Hematopoietic multipotent progenitor cell treated with erythropoietin and hydrocortisone succinate and interleukin-3 and kit ligand, for 17 days (in vitro differentiated cells): ENCODE data around the gene KHSRP.
"Not testable (repeated sequence)": the region's sequence is repeated elsewhere in the genome, so short reads cannot be mapped to it uniquely, and the experiment has no call there.

Source experiments
- DNase-seq: peaks from one replicate; pipeline ENCODE4 v3.0.0-alpha.2; 2015; ENCODE audit warnings: low spot score

Gene KHSRP

GRCh38 chr19:6451583-6452222 is 27.1 kb upstream of the KHSRP start:
- DNase-seq = no peak

DNA sequence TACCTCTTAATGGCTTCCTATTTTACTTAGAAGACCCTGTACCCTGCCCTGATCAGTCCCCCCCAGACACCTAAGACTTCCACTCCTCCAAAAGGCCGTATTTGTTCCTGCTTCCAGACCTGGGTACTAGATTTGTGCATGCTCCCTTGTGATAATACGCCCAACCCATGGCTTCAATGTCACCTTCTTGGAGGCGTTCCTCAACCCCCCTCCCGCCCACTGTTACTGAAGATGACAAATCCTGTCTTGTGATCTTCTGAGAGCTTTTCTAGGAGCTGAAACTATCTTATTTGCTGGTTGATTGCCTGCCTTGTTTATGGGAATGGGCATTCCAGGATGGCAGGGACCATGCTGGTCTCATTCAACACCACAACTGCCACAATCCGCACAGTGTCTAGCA is 25.6 kb upstream of the KHSRP start:
- DNase-seq = no peak

DNA sequence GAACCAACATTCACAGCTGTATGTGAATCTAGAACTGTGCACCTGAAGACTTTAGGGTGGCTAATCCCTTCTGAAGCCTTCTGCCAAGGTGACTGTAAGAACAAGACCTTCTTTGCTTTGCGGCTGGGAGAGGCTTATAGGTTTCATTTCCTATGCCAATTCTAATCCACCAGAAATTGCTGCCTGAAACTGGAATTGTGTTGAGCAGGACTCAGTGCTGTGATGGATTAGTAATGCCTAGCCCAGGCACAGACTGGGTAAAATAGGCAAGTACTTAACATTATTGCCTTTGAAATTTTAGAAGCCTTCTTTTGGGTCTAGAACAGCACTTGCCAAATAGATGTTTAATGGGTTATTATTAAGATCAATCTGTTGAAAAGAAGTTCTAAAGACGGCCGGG is 23.4 kb upstream of the KHSRP start:
- no peak for DNase-seq

DNA sequence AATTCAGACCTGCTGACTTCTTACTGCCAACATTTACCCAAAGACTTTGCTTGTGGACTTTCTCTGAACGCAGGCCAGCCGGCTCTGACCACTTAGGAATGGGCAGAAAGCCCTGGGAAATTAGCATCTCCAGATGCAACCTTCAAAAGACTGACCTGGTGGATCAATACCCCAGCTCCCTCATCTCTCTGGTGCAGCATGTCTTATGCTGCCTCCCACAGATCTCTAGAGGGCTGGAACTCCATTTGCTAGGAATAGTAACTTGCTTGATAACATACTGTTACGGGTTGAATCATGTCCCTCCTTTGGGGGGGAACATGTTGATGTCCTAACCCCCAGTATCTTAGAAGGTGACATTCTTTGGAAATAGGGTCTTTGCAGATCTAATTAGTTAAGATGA is 21.8 kb upstream of the KHSRP start:
- no peak for DNase-seq

- DNase-seq = no peak
Measured at GRCh38 chr19:6443986-6444385, 19.4 kb upstream of the KHSRP start.

DNA sequence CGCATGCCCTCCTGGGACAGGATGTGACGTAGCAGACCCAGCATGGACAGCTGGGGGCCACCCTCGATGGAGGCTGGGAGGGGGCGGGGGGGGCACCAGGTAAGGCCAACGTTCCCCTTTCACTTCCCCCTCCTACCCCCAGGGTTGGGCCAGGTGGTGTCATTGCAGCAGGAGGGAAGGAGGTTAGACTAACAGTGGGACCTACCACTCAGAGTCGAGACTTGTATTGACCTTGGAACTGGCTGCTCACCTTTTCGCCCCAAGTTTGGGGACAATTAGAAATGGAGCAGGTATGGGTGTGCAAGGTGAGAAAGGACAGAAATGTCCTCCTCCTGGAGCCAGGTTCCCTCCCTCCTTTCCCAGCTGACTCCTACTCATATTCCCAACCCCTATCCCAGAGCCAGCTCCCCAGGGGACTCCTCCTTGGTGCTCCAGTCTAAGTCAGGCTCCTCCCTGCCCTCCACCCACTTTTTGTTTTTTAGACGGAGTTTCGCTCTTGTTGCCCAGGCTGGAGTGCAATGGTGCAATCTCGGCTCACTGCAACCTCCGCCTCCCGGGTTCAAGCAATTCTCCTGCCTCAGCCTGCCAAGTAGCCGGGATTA is 17.6 kb upstream of the KHSRP start:
- DNase-seq = no peak

DNA sequence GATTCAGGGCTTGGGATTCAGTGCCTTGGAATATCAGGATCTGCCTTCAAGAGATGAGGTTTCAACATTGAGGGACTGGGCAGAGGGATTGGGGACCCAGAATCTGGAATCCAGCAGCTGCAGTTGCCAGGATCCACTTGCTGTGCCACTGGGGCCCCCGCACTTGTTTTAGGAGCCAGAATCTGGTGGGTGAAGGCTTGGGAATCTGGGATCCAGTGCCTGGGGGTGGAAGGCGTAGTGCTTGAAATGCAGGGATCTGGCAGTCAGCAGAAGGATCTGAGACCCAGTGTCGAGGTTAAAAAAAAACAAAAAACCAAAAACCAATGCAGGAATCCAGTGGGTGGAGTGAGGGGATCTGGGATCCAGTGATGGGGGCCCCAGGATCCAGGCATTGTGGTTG is 16.3 kb upstream of the KHSRP start:
- no peak for DNase-seq

DNA sequence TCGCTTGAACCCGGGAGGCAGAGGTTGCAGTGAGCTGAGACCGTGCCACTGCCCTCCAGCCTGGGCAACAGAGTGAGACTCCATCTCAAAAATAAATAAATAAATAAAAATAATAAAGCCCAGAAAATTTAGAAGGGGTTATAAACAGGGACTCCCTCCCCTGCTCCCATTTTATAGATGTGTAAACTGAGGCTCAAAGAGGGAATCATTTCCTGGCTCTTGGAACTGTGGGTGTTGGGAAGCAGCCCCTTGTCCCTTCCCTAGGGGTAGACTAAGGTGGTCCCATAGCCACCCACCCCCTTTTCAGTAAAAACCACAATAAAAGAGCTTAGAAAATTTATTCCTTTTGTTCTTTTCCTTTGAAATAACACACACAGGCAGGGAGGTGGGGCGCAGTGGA is 15.1 kb upstream of the KHSRP start:
- no peak for DNase-seq

GRCh38 chr19:6433663-6434062 is 9.1 kb upstream of the KHSRP start, which contains the start of gene SLC25A41:
Gene SLC25A41 (minus strand): TSS chr19:6433763. CDS start chr19:6433693, 70 bp downstream.
- DNase-seq = no peak

DNA sequence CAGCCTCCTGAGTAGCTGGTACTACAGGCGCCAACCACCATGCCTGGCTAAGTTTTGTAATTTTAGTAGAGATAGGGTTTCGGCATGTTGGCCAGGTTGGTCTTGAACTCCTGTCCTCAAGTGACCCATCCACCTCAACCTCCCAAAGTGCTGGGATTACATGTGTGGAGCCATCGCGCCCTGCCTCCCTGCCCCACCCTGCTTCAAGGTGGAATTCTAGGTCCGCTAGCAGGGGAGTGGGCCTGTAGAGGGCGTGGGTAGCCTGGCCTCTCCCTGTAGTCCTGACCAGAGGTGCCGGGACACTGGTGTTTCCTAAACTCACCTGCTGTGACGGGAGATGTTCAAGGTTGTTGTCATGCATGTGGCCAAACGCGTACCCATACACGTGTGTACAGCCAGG is 8.6 kb upstream of the KHSRP start:
- DNase-seq = no peak

DNA sequence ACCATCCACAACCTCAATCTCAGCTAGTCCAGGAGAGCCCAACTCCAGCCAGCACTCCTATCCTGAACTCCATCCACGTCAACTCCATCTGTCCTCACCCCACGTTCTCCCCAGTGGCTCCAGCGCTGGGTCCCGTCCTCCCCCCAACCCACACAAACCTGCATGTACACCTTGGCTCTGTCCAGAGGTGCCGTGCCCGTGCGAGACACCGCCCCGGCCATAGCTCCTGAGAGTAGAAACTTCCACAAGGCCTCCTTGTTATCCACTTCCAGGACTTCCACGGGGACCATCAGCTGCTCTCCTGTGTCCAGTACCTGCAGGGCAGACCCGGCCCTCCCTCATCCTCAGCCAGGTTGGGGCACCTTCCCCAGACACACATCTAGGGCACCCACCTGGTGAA is 7.3 kb upstream of the KHSRP start:
- no peak for DNase-seq

DNA sequence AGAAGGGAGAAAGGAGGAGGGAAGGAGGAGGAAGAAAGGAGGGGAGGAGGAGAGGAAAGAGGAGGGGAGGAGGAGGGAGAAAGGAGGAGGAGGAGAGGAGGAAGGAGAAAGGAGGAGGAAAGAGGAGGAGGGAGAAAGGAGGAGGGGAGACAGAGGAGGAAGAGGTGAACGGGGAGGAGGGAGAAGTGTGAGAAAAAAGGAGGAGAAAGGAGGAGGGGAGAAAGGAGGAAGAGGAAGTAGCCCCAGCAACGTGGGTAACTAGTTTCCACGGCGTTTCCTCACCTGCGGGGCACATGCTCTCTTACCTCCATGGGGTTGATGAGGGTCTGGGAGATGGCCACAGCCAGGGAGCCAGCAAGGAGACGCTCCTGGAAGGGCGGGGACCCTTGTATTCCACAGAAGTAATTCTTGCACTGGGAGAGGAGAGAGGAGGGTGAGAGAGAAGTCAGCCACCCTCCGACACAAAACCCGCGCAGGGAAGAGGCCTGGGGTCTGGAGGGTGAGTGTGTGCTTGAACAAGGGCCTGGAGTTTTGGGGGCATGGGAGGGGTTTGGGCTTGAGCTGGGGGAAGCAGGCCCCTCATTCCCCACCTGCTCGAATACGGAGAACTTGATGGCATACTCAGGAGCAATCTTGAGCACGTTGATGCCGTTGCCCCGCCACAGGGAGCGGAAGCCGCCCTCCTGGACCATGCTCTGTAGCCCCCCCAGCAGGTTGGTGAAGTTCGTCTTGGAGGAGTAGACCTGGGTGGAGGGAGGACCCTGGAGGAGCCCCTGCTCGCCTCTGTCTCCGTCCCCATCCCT is 5.0 kb upstream of the KHSRP start:
- DNase-seq = no peak

DNA sequence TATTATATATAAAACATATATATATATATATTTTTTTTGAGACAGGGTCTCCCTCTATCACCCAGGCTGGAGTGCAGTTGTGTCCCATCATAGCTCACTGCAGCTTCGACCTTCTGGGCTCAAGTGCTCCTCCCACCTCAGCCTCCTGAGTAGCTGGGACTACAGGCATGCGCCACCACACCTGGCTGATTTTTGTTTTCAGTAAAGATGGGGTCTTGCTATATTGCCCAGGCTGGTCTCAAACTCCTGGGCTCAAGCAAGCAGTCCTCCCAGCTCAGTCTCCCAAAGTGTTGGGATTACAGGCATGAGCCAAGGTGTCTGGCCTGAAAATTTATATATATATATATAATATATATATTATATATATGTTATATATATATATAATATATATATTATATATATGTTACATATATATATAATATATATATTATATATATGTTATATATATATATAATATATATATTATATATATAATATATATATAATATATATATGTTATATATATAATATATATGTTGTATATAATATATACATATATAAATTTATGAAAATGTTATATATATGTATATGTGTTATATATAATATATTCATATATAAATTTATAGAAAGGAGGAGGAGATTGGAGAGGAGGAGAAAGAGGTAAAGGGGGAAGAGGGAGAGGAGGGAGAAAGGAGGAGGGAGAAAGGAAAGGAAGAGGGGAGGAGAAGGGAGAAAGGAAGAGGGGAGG is 4.2 kb upstream of the KHSRP start:
- not testable (repeated sequence) for DNase-seq

DNA sequence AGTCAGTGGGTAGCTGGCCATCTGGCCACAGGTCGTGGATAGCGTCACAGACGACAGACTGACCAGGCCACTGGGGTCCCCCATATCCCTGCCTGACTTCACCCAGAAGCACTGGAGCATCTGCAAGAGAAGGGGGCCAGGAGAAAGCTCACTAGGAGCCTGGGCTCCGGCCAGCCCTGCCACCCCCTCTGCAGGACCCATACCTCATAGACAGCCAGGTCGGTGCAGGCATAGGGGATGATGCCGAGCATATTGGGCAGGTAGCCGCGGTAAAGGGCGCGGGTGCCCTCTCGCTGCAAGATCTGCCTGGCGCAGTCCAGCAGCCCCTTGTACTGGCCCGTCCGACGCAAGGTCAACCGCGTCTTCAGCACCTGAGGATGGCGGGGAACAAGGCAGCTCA is 2.5 kb upstream of the KHSRP start:
- DNase-seq = no peak

- peak; percentile 6 for DNase-seq
Measured at GRCh38 chr19:6425732-6426620, 1.4 kb upstream of the KHSRP start.

DNA sequence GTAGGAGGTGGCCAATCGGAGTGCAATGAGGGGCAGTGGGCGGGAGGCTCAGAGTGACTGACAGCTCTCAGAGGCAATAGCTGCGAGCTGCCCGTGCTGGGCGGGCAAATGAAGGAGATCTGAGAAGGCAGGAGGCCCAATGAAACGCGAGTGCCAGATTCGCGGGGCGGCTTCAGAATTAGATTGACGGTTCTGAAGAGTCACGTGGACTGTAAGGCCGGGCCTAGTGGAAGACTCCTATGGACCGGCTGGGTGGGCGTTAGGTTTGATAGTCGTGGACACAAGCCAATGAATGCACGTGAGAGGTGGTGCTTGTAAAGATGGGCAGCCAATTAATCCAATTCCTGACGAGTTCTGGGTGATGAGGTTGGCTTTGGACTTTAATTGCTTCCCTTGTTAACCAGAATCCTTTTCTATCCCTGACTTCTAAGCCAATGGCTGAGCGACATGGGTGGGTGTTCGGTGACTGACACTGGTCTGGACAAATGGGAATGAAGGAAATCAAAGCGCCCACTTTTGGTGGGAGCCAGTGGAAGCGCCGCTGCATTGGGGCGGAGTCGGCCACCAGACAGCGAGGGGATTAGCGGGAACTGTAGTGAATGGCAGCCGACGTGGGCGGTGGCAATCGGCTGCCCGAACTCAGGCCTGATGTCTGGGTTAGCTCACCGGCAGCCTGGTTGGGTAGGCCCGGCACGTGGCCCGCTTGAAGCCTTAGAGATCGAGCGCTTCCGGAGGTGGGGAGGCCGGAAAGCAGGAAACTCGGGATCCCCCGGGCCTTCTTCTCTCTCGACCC is 524 bp upstream of the KHSRP start:
- peak; percentile 99 for DNase-seq

DNA sequence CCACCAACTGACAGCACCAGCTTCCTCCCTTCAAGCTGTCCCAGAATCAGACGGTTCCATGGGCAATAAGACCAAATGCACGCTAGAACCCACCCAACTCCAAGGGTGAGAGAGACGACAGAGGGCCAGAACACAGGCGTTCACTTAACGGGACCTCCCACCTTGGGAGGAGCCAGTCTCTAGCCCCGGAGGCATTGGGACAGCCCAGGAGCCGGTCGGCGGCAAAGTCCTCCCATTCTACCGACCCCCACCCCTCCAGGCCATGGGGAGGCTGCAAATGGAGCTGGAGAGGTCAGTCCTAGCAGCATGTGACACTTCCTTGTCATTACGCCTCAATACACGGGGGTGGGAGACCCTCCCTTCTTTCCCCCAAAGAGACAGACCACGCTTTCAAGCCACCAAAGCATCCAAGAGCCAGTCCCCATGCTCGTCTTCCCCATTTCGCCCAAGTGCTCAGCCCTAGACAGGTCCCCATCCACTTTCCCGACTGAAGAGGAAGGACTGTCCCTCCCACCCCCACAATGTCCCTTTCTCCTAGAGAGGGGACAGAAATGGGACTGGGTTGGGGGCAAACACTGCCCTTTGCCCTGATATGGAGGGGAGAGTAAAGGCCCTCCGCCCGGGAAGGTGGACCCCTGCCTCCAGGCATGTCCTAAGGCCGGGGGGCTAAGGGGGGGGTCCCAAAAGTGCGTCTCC is 964 bp downstream of the KHSRP start:
- peak; percentile 15 for DNase-seq

- DNase-seq = no peak
Measured at GRCh38 chr19:6421075-6422014, 3.3 kb downstream of the KHSRP start.

- no peak for DNase-seq
Measured at GRCh38 chr19:6418562-6418932, 6.1 kb downstream of the KHSRP start.
